Measurements from ENCODE around the gene CHCHD1.
"Not testable (repeated sequence)": the region's sequence is repeated elsewhere in the genome, so short reads cannot be mapped to it uniquely, and the experiment has no call there.

CHCHD1 gene

DNA sequence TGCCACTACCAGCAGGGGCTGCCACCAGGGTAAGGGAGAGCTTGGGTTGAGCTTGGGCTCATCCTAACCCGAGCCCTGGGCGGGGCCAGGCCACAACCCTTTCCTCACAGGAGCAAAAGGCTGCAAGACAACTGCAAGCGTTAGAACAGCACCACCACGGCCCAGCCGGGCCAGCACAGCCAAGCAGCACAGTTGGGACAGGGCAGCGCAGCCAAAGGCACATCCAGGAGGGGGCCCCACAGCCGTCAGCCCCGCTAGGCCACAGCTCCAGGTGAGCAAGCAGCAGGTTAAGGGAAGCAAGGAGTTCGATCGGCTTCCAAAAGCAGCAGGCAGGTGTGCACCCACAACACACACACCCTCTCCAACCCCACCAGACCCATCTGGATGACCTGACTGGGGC lies 36.6 kb downstream of the CHCHD1 start:
- no peak for DNase-seq (ENCODE audit: low read depth)
- no peak overlapping the region for H3K4me3 ChIP-seq (ENCODE audit: low read length)
- TF ChIP-seq CTCF (conservative IDR thresholded peaks at IDR 0.05; ENCODE audit: low read depth, low read length), result no peak

GRCh38 chr10:73819081-73819480 lies 37.2 kb downstream of the CHCHD1 start:
- no peak overlapping the region for H3K4me3 ChIP-seq (ENCODE audit: low read length)
- no peak for TF ChIP-seq CTCF (conservative IDR thresholded peaks at IDR 0.05; ENCODE audit: low read depth, low read length)
- no peak for DNase-seq (ENCODE audit: low read depth)

GRCh38 chr10:73819513-73820093 lies 37.8 kb downstream of the CHCHD1 start:
- no peak for DNase-seq (ENCODE audit: low read depth)
- no peak overlapping the region for H3K4me3 ChIP-seq (ENCODE audit: low read length)
- TF ChIP-seq CTCF (conservative IDR thresholded peaks at IDR 0.05; ENCODE audit: low read depth, low read length), result no peak

DNA sequence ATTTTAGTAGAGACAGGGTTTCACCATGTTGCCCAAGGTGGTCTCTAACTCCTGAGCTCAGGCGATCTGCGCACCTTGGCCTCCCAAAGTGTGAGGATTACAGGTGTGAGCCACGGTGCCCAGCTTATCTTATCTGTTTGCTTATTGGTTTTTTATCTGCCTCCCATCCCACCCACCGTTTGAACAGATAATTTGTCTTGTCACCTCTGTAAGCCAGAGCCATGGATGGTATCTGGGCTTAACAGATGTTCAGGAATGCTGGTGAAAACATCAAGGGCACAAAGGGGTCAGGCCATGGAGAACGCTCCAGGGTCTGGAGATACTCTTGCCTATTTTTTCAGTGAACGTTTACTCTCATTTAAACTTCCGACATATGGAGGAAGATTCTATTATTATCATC lies 41.5 kb downstream of the CHCHD1 start:
- H3K4me3 ChIP-seq (ENCODE audit: low read length), result no peak overlapping the region
- no peak for DNase-seq (ENCODE audit: low read depth)
- TF ChIP-seq CTCF (conservative IDR thresholded peaks at IDR 0.05; ENCODE audit: low read depth, low read length), result no peak

DNA sequence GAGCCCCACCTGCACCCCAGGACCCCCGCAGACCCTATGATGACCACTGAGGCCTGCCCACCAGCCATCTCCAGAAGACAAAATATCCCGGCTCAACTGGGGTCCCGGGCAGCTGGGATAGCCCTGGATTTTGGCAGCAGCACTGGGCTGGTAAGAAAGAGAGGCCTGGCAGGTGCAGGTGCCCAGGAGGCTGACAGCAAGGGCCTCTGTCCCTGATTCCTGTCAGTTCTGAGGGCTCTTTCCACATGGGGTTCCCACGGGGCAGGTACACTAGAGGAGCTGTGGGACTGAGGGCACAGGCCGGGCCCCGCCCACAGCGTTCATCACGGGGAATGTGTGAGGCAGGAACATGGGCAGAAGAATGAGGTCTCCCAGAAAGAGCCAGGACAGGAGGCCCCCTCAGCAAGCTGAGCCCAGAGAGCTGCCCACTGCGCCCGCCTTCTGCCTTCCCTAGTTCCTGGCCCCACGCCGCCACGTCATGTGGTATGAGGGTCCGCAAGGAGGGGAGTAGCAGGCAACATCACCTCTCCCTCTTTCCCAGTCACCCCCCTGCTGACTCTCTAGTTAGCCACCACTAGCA lies 42.4 kb downstream of the CHCHD1 start:
- H3K4me3 ChIP-seq (ENCODE audit: low read length), result no peak overlapping the region
- no peak for TF ChIP-seq CTCF (conservative IDR thresholded peaks at IDR 0.05; ENCODE audit: low read depth, low read length)
- no peak for DNase-seq (ENCODE audit: low read depth)

DNA sequence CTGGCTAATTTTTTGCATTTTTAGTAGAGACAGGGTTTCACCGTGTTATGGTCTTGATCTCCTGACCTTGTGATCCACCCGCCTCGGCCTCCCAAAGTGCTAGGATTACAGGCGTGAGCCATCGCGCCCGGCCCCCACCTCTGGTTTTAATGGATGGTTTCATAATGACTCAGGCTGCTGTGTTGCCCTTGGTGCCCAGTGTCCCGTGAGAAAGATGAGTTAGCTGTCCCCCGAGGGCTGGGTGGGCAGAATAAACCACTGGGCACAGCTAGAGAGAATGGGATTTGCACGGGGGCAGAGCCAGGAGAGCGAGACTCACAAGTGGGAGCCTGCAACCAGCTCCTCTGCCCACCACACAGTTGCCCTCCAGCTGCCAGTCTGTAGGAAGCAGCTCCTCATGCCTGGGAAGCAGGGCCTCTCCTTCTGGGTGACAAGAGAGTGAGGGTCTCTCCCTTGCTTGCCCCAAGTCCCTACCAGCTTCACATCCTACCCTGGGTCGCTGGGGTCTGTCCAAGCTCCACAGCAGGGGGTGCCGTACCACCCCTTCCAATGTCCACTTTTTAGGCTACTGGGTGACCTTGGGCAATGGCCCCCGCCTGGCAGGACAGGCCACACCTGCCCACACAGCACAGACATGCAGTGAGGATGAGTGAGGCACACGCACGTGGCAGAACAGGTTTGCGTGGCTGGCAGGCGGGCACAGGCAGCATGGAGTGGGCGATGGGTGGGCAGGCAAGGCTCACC lies 45.7 kb downstream of the CHCHD1 start:
- no peak for TF ChIP-seq CTCF (conservative IDR thresholded peaks at IDR 0.05; ENCODE audit: low read depth, low read length)
- no peak for DNase-seq (ENCODE audit: low read depth)
- no peak overlapping the region for H3K4me3 ChIP-seq (ENCODE audit: low read length)

- DNase-seq (ENCODE audit: low read depth), result no peak
- TF ChIP-seq CTCF (conservative IDR thresholded peaks at IDR 0.05; ENCODE audit: low read depth, low read length), result no peak
- H3K4me3 ChIP-seq (ENCODE audit: low read length), result no peak overlapping the region
Measured at GRCh38 chr10:73828161-73828560, 46.3 kb downstream of the CHCHD1 start.

- H3K4me3 ChIP-seq (ENCODE audit: low read length); DNase-seq (ENCODE audit: low read depth): not testable (repeated sequence)
Measured at GRCh38 chr10:73829090-73829489, 47.2 kb downstream of the CHCHD1 start.
